HG03108 (cell line): ENCODE data around the gene UXS1.

Experiments used
- ATAC-seq: cut with Tn5 transposase; IDR thresholded peaks from one replicate; pipeline ENCODE4 v1.9.1; 2021; ENCODE audit warnings: moderate library complexity; ENCODE audit not compliant: unreplicated experiment

UXS1 gene

DNA sequence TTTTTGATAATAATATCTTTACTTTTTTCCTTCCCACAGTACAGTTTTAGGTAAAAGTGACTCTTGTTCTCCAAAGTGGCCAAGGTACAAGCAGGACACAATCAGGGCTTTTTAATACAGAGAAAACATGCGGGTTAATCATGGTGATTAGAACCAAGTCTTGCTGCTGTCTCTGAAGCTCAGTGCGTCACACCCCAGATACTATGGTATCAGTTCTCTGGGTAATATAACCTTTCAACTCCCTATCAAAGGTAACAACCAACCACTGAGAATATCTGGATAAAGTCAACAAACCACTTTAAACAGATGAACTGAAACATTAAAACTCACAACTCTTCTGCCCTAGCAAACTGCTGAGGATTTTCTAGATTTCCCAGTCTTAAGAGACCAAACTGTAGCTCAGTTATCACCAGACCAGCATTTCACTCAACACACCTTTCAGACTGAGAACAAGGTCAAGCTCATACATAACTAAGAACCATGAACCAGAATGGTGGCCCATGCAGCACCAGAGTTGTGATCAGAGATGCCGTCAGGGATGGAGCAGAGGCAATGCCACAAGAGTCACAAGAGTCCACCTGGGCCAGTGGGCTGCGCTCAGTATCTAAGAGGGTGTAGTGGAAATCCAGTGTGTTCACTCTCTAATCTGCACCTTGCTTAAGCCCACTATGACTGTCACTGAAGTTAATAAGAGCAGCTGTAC, 103.0 kb downstream of the UXS1 start:
- ATAC-seq: no peak

DNA sequence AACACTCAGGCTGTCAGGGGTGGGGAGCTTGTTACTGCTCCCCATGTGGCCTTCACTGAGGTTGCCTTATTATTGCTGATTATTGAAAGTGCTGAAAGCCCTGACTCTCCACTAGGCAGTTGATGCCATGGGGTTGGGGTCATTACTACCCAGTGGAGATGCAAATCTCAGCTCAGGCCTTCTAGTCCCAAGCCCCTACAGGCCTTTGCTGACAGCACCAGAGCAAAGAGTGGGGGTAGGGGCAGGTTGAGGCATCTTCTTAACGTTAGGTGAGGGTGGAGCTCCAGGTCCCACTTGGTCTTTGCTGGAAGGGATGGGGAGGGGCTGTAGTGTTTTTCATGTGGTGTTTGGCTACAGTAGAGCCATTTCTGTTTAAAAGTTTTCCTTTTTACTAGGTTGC, 104.5 kb downstream of the UXS1 start:
- no peak for ATAC-seq

DNA sequence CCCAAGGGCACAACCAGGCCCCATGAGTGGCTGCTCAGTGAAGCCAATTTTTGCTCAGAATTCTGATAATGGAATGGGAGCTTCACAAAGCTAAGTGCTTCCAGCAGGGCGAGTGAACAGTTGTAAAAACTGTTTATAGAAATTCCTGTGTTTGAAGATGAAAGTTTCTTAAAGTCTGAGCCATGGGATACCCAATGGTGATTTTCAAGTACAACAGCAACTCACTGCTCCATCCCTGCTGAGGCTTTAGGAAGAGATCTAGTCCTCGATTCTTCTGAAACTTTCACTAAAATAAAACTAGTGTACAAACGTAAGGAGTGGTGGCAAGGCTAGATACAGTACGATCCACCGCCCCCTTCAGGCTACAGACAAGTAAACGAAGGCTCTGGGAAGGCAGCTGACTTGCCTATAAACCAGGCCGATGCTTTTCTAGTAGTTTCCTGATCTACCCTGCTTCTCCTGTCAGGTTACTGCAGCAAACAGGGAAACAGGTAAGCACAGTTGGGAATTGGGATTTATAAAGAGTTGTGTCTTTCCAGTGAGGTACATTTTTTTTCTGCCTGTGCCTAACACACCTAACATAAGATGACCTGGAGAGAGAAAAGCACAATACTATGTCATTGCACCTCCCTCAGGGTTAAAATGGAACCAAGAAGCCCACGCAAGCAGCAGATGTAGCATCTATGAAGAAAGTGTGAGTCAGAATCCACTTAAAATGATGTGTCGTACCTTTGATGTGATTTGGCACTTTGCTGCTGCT, 108.7 kb downstream of the UXS1 start:
- ATAC-seq: no peak

- no peak for ATAC-seq
These were observed 113.1 kb downstream of the UXS1 start for GRCh38 chr2:106080959-106081358.

DNA sequence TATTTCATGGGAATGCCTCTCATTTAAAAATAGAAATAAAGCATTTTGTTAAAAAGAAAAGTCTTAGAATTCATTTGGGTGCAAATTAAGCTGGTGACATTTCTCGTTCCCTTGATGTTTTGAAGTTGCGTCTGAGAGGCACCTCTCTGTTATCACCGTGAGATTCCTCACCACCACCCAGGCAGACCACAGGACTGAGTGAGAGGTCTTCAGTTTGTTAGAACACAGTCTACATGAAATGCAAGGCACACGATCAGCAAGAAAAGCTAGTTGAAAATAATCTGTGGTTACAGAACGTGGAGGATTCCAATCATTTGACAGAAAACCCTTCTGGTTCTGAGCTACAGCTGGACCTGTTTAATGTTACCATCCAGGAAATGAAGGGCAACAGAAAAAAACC, 116.0 kb downstream of the UXS1 start:
- ATAC-seq: no peak

GRCh38 chr2:106076941-106077340, 117.2 kb downstream of the UXS1 start:
- no peak for ATAC-seq

- ATAC-seq: no peak
These were observed 119.1 kb downstream of the UXS1 start for GRCh38 chr2:106075048-106075447.

GRCh38 chr2:106073678-106074406, 120.3 kb downstream of the UXS1 start:
- ATAC-seq: no peak

- ATAC-seq: no peak
These were observed 123.9 kb downstream of the UXS1 start for GRCh38 chr2:106070181-106070580.

DNA sequence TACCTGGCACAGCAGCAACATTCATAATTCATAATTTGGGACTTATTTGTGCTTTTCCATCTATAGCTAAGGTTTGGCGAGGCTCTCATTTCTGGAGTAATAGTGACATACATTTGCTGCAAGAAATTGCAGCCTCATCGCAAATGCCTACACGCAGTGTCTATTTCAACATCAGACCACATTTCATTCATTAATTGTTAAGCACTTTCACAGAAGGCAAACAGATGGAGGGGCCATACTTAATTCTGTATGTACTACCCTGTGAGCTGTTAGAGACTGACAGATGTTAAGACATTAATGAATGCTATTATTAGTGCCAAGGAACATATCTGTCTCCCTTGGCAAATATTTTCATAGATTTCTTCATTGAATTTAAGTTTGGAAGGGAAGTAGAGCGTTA, 125.7 kb downstream of the UXS1 start:
- ATAC-seq: no peak

GRCh38 chr2:106065983-106066820, 127.9 kb downstream of the UXS1 start:
- no peak for ATAC-seq

GRCh38 chr2:106065268-106065982, 128.7 kb downstream of the UXS1 start:
- no peak for ATAC-seq

DNA sequence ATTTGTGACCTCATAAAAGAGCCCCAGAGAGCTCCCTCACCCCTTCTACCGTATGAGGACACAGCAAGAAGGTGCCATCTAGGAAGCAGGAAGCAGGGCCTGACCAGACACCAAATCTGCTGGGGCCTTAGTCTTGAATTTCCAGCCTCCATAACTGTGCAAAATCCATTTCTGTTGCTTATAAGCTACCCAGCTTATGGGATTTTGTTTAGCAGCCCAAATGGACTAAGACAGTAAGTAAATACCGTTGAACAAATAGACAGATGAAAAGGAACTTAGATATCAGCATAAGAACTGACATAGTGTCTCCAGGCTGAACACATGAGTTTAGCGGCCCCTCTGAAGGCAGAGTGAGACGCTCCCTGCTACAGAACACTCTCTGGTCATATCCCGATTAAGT, 130.9 kb downstream of the UXS1 start:
- no peak for ATAC-seq

- no peak for ATAC-seq
These were observed 131.5 kb downstream of the UXS1 start for GRCh38 chr2:106062627-106063026.

GRCh38 chr2:106061611-106062349, 132.3 kb downstream of the UXS1 start:
- ATAC-seq: no peak

DNA sequence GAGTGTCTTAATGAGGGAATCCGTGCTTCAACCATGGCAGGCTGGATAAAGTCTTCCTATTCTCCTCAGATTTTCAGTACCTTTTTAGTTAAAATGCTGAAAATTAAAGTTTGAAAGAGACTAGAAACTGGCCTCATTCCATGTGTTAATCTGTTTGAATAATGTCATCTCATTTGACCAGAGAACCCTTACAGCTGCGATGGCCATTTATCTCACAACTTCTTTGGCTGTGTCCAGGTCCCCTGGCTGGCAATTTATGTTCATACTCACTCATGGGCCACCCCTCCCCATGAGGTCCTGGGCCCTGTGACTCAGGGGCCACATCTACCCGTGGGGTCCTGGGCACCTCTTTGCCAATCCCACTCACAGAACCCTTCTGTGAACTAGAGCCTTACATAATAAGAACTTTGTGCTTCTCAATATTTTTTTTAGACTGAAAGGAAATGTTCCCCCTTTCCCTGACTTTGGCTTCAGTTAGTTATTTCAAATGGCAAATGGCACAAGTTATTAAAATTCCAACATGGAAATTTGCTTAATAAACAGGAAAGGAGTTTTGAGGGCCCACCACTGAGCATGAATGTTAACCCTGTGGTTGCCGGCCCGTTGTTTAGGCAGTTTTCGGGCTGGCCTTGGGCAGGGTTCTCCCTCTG, 134.6 kb downstream of the UXS1 start:
- ATAC-seq: no peak

DNA sequence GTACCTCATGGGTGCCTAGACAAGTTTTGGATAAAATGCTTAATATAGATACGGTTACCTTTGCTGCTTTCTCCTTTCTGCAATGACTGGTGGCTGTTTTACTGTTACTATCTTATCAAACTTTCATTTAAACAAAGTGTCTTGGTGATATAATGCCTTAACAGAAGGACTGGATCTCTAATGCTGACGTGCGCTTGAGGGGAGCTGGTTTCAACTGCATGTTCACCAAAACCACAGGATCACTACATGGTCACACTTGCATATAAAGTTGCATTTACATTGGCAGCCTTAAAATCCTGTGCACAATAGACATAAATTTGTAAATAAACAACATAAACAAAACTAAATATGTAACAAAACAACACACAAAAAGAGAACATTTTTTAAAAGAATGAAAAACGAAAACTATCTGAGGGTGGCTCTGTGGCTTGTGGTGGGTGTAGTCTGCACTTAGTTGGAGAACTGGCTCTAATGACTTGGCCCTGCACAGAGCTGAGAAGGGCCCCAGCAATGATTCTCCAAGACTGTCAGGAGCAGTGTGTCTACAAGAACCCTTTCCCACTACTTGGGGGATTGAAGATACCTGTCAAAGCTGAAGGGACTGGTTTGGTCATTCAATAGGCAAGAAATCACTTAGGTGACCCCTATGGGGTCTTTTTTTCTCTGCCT, 135.5 kb downstream of the UXS1 start:
- ATAC-seq: no peak

DNA sequence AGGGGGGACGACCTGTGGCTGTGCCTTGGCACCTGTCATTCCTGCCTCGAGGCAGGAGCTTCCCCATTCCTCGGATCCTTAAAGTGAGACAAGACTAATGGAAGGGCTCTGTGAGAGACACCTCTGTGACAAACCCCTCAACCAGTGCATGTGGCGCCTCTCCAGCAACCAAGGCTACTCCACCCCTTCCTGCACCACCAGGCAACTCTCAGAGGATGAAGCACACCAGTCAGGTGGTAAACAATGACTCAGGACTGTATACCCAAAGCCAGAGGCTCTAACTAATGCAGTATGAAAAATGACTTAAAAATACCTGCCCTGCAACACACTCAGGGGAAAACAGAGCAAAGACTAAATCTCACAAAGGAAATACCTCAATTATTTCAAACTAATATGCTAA, 136.9 kb downstream of the UXS1 start:
- no peak for ATAC-seq
